SK-N-SH treated with all-trans-retinoic acid at 6 μM for 48 hours (cell line): Measurements from ENCODE around the gene OR56B1.

Source experiments
- ATAC-seq: fragments of 200-7000 bp; cut with Tn5 transposase; 3 replicates; pipeline ENCODE4 v1.9.1; 2020; ENCODE audit warnings: mild to moderate bottlenecking, moderate library complexity
- ARNTL ChIP-seq: fragments of 450-650 bp; formaldehyde crosslinking; IDR thresholded peaks from 2 replicates; pipeline ENCODE4 v1.5.0; 2020; ENCODE audit warnings: low read depth, mild to moderate bottlenecking, moderate library complexity, borderline replicate concordance
- BACH2 ChIP-seq: fragments of 250-450 bp; sonication (Bioruptor Pico); IDR thresholded peaks from 2 replicates; pipeline ENCODE4 v1.9.0; 2021; ENCODE audit warnings: mild to moderate bottlenecking, borderline replicate concordance
- CREB5 ChIP-seq: fragments of 250-450 bp; sonication (Bioruptor Pico); IDR thresholded peaks from 2 replicates; pipeline ENCODE4 v1.5.1; 2020; ENCODE audit warnings: low read depth, mild to moderate bottlenecking, moderate library complexity
- CSDC2 ChIP-seq: fragments of 250-450 bp; sonication (Bioruptor Pico); IDR thresholded peaks from 2 replicates; pipeline ENCODE4 v1.5.0; 2020; ENCODE audit warnings: mild to moderate bottlenecking, moderate library complexity
- CSRNP3 ChIP-seq: fragments of 250-450 bp; sonication (Bioruptor Pico); IDR thresholded peaks from 2 replicates; pipeline ENCODE4 v1.5.1; 2021; ENCODE audit warnings: mild to moderate bottlenecking, moderate library complexity
- ESRRG ChIP-seq: fragments of 250-450 bp; sonication (Bioruptor Pico); IDR thresholded peaks from 2 replicates; pipeline ENCODE4 v1.6.1; 2021; ENCODE audit warnings: mild to moderate bottlenecking
- GLIS3 ChIP-seq: fragments of 250-450 bp; sonication (Bioruptor Pico); IDR thresholded peaks from 2 replicates; pipeline ENCODE4 v1.5.0; 2020; ENCODE audit warnings: mild to moderate bottlenecking, moderate library complexity
- ISL1 ChIP-seq: fragments of 250-450 bp; sonication (Bioruptor Pico); IDR thresholded peaks from 2 replicates; pipeline ENCODE4 v2.1.2; 2022; ENCODE audit warnings: mild to moderate bottlenecking, moderate library complexity
- OSR1 ChIP-seq: fragments of 250-450 bp; sonication (Bioruptor Pico); IDR thresholded peaks from 2 replicates; pipeline ENCODE4 v1.8.0; 2022; ENCODE audit warnings: moderate library complexity, mild to moderate bottlenecking, inconsistent platforms
- PATZ1 ChIP-seq: fragments of 250-450 bp; sonication (Bioruptor Pico); IDR thresholded peaks from 2 replicates; pipeline ENCODE4 v1.8.0; 2020; ENCODE audit warnings: mild to moderate bottlenecking, moderate library complexity, borderline replicate concordance
- POU6F1 ChIP-seq: fragments of 250-450 bp; sonication (Bioruptor Pico); IDR thresholded peaks from 2 replicates; pipeline ENCODE4 v1.8.0; 2021; ENCODE audit warnings: low read depth, mild to moderate bottlenecking, moderate library complexity, borderline replicate concordance
- PPARA ChIP-seq: fragments of 250-450 bp; sonication (Bioruptor Pico); IDR thresholded peaks from 2 replicates; pipeline ENCODE4 v1.5.0; 2020; ENCODE audit warnings: mild to moderate bottlenecking, borderline replicate concordance
- RARB ChIP-seq: fragments of 250-450 bp; sonication (Bioruptor Pico); IDR thresholded peaks from 2 replicates; pipeline ENCODE4 v1.8.0; 2021; ENCODE audit warnings: mild to moderate bottlenecking, moderate library complexity
- SNAI2 ChIP-seq: fragments of 250-450 bp; sonication (Bioruptor Pico); IDR thresholded peaks from 2 replicates; pipeline ENCODE4 v1.5.0; 2020; ENCODE audit warnings: mild to moderate bottlenecking, moderate library complexity
- TCF4 ChIP-seq: fragments of 250-450 bp; sonication (Bioruptor Pico); IDR thresholded peaks from 2 replicates; pipeline ENCODE4 v1.8.0; 2021; ENCODE audit warnings: mild to moderate bottlenecking, moderate library complexity, borderline replicate concordance
- TOX ChIP-seq: fragments of 250-450 bp; sonication (Bioruptor Pico); IDR thresholded peaks from 2 replicates; pipeline ENCODE4 v1.8.0; 2021; ENCODE audit warnings: mild to moderate bottlenecking, moderate library complexity, borderline replicate concordance
- ZC3H10 ChIP-seq: fragments of 250-450 bp; sonication (Bioruptor Pico); IDR thresholded peaks from 2 replicates; pipeline ENCODE4 v1.5.1; 2021; ENCODE audit warnings: mild to moderate bottlenecking, moderate library complexity
- ZFP3 ChIP-seq: fragments of 250-450 bp; sonication (Bioruptor Pico); IDR thresholded peaks from 2 replicates; pipeline ENCODE4 v1.5.0; 2020; ENCODE audit warnings: mild to moderate bottlenecking, moderate library complexity
- ZFP30 ChIP-seq: fragments of 450-650 bp; formaldehyde crosslinking; IDR thresholded peaks from 2 replicates; pipeline ENCODE4 v1.5.0; 2022; ENCODE audit warnings: mild to moderate bottlenecking, moderate library complexity
- ZNF565 ChIP-seq: fragments of 450-650 bp; formaldehyde crosslinking; conservative IDR thresholded peaks from 2 replicates; pipeline ENCODE4 v1.5.0; 2020; ENCODE audit warnings: low read depth, mild to moderate bottlenecking, moderate library complexity

Gene OR56B1

GRCh38 chr11:5722622-5723021 is 13.6 kb upstream of the OR56B1 start:
- TF ChIP-seq ZC3H10 = no peak
- TF ChIP-seq BACH2 (CRISPR knock-in tag) = no peak
- no peak for TF ChIP-seq CSDC2 (CRISPR knock-in tag)
- no peak for TF ChIP-seq POU6F1 (CRISPR knock-in tag)
- no peak for TF ChIP-seq ISL1
- no peak for TF ChIP-seq TOX (CRISPR knock-in tag)
- no peak for TF ChIP-seq ZNF565 (CRISPR knock-in tag)
- TF ChIP-seq ZFP3 (CRISPR knock-in tag) = no peak
- no peak for TF ChIP-seq PATZ1 (CRISPR knock-in tag)
- TF ChIP-seq PPARA (CRISPR knock-in tag) = no peak
- TF ChIP-seq CSRNP3 (CRISPR knock-in tag) = no peak
- TF ChIP-seq GLIS3 (CRISPR knock-in tag) = no peak
- TF ChIP-seq ZFP30 (CRISPR knock-in tag) = no peak
- TF ChIP-seq RARB (CRISPR knock-in tag) = no peak
- ATAC-seq = no peak

DNA sequence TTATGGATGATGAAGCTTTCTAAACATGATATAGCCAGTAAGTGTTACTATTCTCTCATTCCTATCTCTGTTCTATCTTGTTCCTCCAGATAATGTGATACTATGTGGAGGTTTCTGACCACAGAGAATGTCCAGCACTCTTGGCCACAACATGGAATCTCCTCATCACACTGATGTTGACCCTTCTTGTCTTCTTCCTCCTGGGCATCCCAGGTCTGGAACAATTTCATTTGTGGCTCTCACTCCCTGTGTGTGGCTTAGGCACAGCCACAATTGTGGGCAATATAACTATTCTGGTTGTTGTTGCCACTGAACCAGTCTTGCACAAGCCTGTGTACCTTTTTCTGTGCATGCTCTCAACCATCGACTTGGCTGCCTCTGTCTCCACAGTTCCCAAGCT is 9.9 kb upstream of the OR56B1 start:
- ATAC-seq = no peak
- TF ChIP-seq ISL1 (no peak), CREB5 (no peak), TCF4 (CRISPR knock-in tag) (no peak)

- TF ChIP-seq SNAI2 (CRISPR knock-in tag) (no peak), TOX (CRISPR knock-in tag) (no peak), ZFP3 (CRISPR knock-in tag) (no peak), RARB (CRISPR knock-in tag) (no peak), PPARA (CRISPR knock-in tag) (no peak), BACH2 (CRISPR knock-in tag) (no peak), GLIS3 (CRISPR knock-in tag) (no peak), ZNF565 (CRISPR knock-in tag) (no peak), CSRNP3 (CRISPR knock-in tag) (no peak), PATZ1 (CRISPR knock-in tag) (no peak), POU6F1 (CRISPR knock-in tag) (no peak), ESRRG (CRISPR knock-in tag) (no peak), ARNTL (CRISPR knock-in tag) (no peak), OSR1 (CRISPR knock-in tag) (no peak)
- ATAC-seq = no peak
Measured at GRCh38 chr11:5727691-5728090, 8.6 kb upstream of the OR56B1 start.
